Mesenchymal stem cell (in vitro differentiated cells and primary cell): Measurements from ENCODE around the gene PIK3IP1.

Experiments used
- DNase-seq: peaks from one replicate; pipeline ENCODE4 v3.0.0-alpha.2; 2013
- H2AFZ ChIP-seq: one replicate; pipeline ENCODE4 v1.6.1; 2013; ENCODE audit warnings: low read depth, mild to moderate bottlenecking, control low read depth, inconsistent platforms, low read length, moderate library complexity
- H2AK5ac ChIP-seq: 2 replicates; pipeline ENCODE4 v1.6.1; 2013; ENCODE audit warnings: low read length, moderate library complexity, mild to moderate bottlenecking, inconsistent platforms; ENCODE audit not compliant: severe bottlenecking
- H2BK120ac ChIP-seq: one replicate; pipeline ENCODE4 v1.6.1; 2013; ENCODE audit warnings: low read depth, mild to moderate bottlenecking, inconsistent platforms, low read length, moderate library complexity
- H2BK12ac ChIP-seq, 2 experiments: one replicate each; pipeline ENCODE4 v1.6.1; 2013; ENCODE audit warnings: inconsistent platforms in 2 of 2, low read length in 2 of 2, mild to moderate bottlenecking in 2 of 2, moderate library complexity in 2 of 2, control low read depth in 1 of 2
- H2BK15ac ChIP-seq: one replicate; pipeline ENCODE4 v1.6.1; 2013; ENCODE audit warnings: mild to moderate bottlenecking, low read depth, inconsistent platforms; ENCODE audit not compliant: poor library complexity, severe bottlenecking
- H2BK5ac ChIP-seq: 2 replicates; pipeline ENCODE4 v1.6.1; 2013; ENCODE audit warnings: low read depth, mild to moderate bottlenecking, low read length, control low read depth, inconsistent platforms; ENCODE audit not compliant: poor library complexity, severe bottlenecking
- H3K14ac ChIP-seq, 2 experiments: one replicate each; pipeline ENCODE4 v1.6.1; 2013; ENCODE audit warnings: inconsistent platforms in 2 of 2, low read length in 2 of 2, control low read depth in 1 of 2, mild to moderate bottlenecking in 1 of 2, moderate library complexity in 1 of 2
- H3K18ac ChIP-seq, 2 experiments: one replicate each; pipeline ENCODE4 v1.6.1; 2013; ENCODE audit warnings: inconsistent platforms in 2 of 2, low read length in 2 of 2, control low read depth in 1 of 2, low read depth in 1 of 2, mild to moderate bottlenecking in 1 of 2
- H3K23ac ChIP-seq, 2 experiments: one replicate each; pipeline ENCODE4 v1.6.1; 2013; ENCODE audit warnings: inconsistent platforms in 2 of 2, low read length in 2 of 2, mild to moderate bottlenecking in 2 of 2, moderate library complexity in 2 of 2, control low read depth in 1 of 2
- H3K27ac ChIP-seq: 2 replicates; pipeline ENCODE4 v1.5.1; 2013; ENCODE audit warnings: mild to moderate bottlenecking, moderate library complexity, low read length, control low read depth, inconsistent platforms; ENCODE audit not compliant: poor library complexity, severe bottlenecking
- H3K27me3 ChIP-seq, 2 experiments: 2 replicates each; pipeline versions ENCODE4 v1.6.1 to v1.7.0; 2013; ENCODE audit warnings: low read length in 2 of 2, mild to moderate bottlenecking in 2 of 2, moderate library complexity in 2 of 2, control low read depth in 1 of 2, inconsistent platforms in 1 of 2; ENCODE audit not compliant: control insufficient read depth in 1 of 2, insufficient read depth in 1 of 2
- H3K36me3 ChIP-seq, 2 experiments: 2 replicates each; pipeline versions ENCODE4 v1.6.1 to v1.7.0; 2013; ENCODE audit warnings: low read length in 2 of 2, control low read depth in 1 of 2, inconsistent platforms in 1 of 2, low read depth in 1 of 2, mild to moderate bottlenecking in 1 of 2; ENCODE audit not compliant: insufficient read depth in 2 of 2, control insufficient read depth in 1 of 2
- H3K4ac ChIP-seq, 2 experiments: one replicate each; pipeline ENCODE4 v1.6.1; 2013; ENCODE audit warnings: inconsistent platforms in 2 of 2, low read length in 2 of 2, mild to moderate bottlenecking in 2 of 2, moderate library complexity in 2 of 2, control low read depth in 1 of 2, low read depth in 1 of 2
- H3K4me1 ChIP-seq: 2 replicates; pipeline ENCODE4 v1.6.1; 2013; ENCODE audit warnings: low read depth, low read length, control low read depth; ENCODE audit not compliant: control insufficient read depth, insufficient read depth
- H3K4me2 ChIP-seq: 2 replicates; pipeline ENCODE4 v1.6.1; 2013; ENCODE audit warnings: low read length, mild to moderate bottlenecking, inconsistent platforms; ENCODE audit not compliant: poor library complexity, severe bottlenecking
- H3K4me3 ChIP-seq, 2 experiments: 2 replicates each; pipeline versions ENCODE4 v1.5.1 to v1.7.0; 2013; ENCODE audit warnings: low read length in 2 of 2, mild to moderate bottlenecking in 2 of 2, control low read depth in 1 of 2, low read depth in 1 of 2; ENCODE audit not compliant: insufficient read depth in 1 of 2
- H3K79me1 ChIP-seq: replicated peaks from 2 replicates; pipeline ENCODE4 v1.6.1; 2013; ENCODE audit warnings: mild to moderate bottlenecking, control low read depth, low read length, inconsistent platforms; ENCODE audit not compliant: poor library complexity, severe bottlenecking
- H3K9ac ChIP-seq: 2 replicates; pipeline ENCODE4 v1.7.0; 2013; ENCODE audit warnings: mild to moderate bottlenecking, low read length, moderate library complexity
- H3K9me3 ChIP-seq: 2 replicates; pipeline ENCODE4 v1.7.0; 2013; ENCODE audit warnings: mild to moderate bottlenecking, low read length; ENCODE audit not compliant: control insufficient read depth
- H4K8ac ChIP-seq: one replicate; pipeline ENCODE4 v1.6.1; 2013; ENCODE audit warnings: inconsistent platforms, mild to moderate bottlenecking, low read length, moderate library complexity
- H4K91ac ChIP-seq: one replicate; pipeline ENCODE4 v1.6.1; 2013; ENCODE audit warnings: mild to moderate bottlenecking, low read length, inconsistent platforms
- WGBS: methylation state at CpG from one replicate; pipeline ENCODE4 v1.1.7; 2013; ENCODE audit warnings: mixed read lengths; 5-methylcytosine and 5-hydroxymethylcytosine counted together

PIK3IP1 gene

GRCh38 chr22:31271485-31271884, 20.8 kb downstream of the PIK3IP1 start:
- peak overlapping the region in 1 of 2 experiments; percentile 10 for H2BK12ac ChIP-seq
- peak overlapping the region; percentile 30 for H2BK15ac ChIP-seq
- peak overlapping the region; percentile 94 for H2BK5ac ChIP-seq
- peak overlapping the region; percentile 99 for H2AK5ac ChIP-seq
- no peak for DNase-seq
- H3K4ac ChIP-seq: no peak overlapping the region
- 89% methylated on average over 3 of the region's 3 CpGs for WGBS
- H3K79me1 ChIP-seq: peaks cover 8% of the 10 kb centered on the region
- H3K4me3 ChIP-seq: no peak overlapping the region
- H3K27ac ChIP-seq: peak overlapping the region; percentile 96
- H3K4me2 ChIP-seq: peak overlapping the region; percentile 61
- H3K27me3 ChIP-seq: no peaks in the 10 kb centered on the region
- peaks cover 23% of the 10 kb centered on the region for H3K4me1 ChIP-seq
- no peak overlapping the region for H4K8ac ChIP-seq
- peak overlapping the region; percentile 27 for H4K91ac ChIP-seq
- no peak overlapping the region for H3K23ac ChIP-seq
- H3K18ac ChIP-seq: peak overlapping the region in 1 of 2 experiments; percentile 29
- H3K9ac ChIP-seq: no peak overlapping the region
- peaks cover 60 to 69% of the 10 kb centered on the region in 2 experiments for H3K36me3 ChIP-seq
- no peak overlapping the region for H2AFZ ChIP-seq
- H3K9me3 ChIP-seq: no peaks in the 10 kb centered on the region
- no peak overlapping the region for H2BK120ac ChIP-seq
- no peak overlapping the region for H3K14ac ChIP-seq

GRCh38 chr22:31271026-31271425, 21.3 kb downstream of the PIK3IP1 start:
- peaks cover 23% of the 10 kb centered on the region for H3K4me1 ChIP-seq

GRCh38 chr22:31269892-31270579, 22.3 kb downstream of the PIK3IP1 start:
- H2AFZ ChIP-seq: no peak overlapping the region
- no peak overlapping the region for H3K18ac ChIP-seq
- peak overlapping the region; percentile 100 for H2AK5ac ChIP-seq
- H3K79me1 ChIP-seq: peaks cover 12% of the 10 kb centered on the region
- DNase-seq: no peak
- H3K9me3 ChIP-seq: no peaks in the 10 kb centered on the region
- peaks cover 65 to 67% of the 10 kb centered on the region in 2 experiments for H3K36me3 ChIP-seq
- H2BK5ac ChIP-seq: no peak overlapping the region
- no peak overlapping the region for H4K8ac ChIP-seq
- H3K27me3 ChIP-seq: no peaks in the 10 kb centered on the region
- H3K4ac ChIP-seq: no peak overlapping the region
- no peak overlapping the region for H2BK15ac ChIP-seq
- no peak overlapping the region for H3K23ac ChIP-seq
- H3K4me1 ChIP-seq: peaks cover 23% of the 10 kb centered on the region
- peak overlapping the region; percentile 96 for H3K27ac ChIP-seq
- WGBS: 61% methylated on average over 2 of the region's 3 CpGs
- no peak overlapping the region for H3K9ac ChIP-seq
- no peak overlapping the region for H4K91ac ChIP-seq
- no peak overlapping the region for H2BK12ac ChIP-seq
- H3K4me2 ChIP-seq: no peak overlapping the region
- no peak overlapping the region for H2BK120ac ChIP-seq
- H3K14ac ChIP-seq: no peak overlapping the region
- H3K4me3 ChIP-seq: no peak overlapping the region

More at GRCh38 chr22:31271026-31271425, 21.3 kb downstream of the PIK3IP1 start:
- peaks cover 9% of the 10 kb centered on the region for H3K79me1 ChIP-seq
- H2BK15ac ChIP-seq: no peak overlapping the region
- peak overlapping the region; percentile 91 for H2BK5ac ChIP-seq
- no peak overlapping the region for H3K4me2 ChIP-seq
- peaks cover 64 to 72% of the 10 kb centered on the region in 2 experiments for H3K36me3 ChIP-seq
- H3K9ac ChIP-seq: no peak overlapping the region
- no peaks in the 10 kb centered on the region for H3K27me3 ChIP-seq
- no peak overlapping the region for H2BK12ac ChIP-seq
- no peak overlapping the region for H4K91ac ChIP-seq
- H4K8ac ChIP-seq: no peak overlapping the region
- no peak overlapping the region for H2AFZ ChIP-seq
- H3K27ac ChIP-seq: peak overlapping the region; percentile 96
- 96% methylated on average over 3 of the region's 4 CpGs for WGBS
- H3K4me3 ChIP-seq: no peak overlapping the region
- H3K4ac ChIP-seq: no peak overlapping the region
- H3K23ac ChIP-seq: no peak overlapping the region
- no peak overlapping the region for H3K14ac ChIP-seq
- H3K9me3 ChIP-seq: no peaks in the 10 kb centered on the region
- no peak for DNase-seq
- H2AK5ac ChIP-seq: peak overlapping the region; percentile 100
- no peak overlapping the region for H3K18ac ChIP-seq
- no peak overlapping the region for H2BK120ac ChIP-seq

- Histone ChIP-seq H3K4me2 (no peak overlapping the region), H2BK12ac (no peak overlapping the region), H3K27me3 (no peaks in the 10 kb centered on the region), H2AK5ac (no peak overlapping the region), H3K36me3 (peaks cover 60% of the 10 kb centered on the region in 2 experiments), H3K14ac (no peak overlapping the region), H3K18ac (no peak overlapping the region), H3K9ac (no peak overlapping the region), H3K4me1 (peaks cover 23% of the 10 kb centered on the region), H4K91ac (no peak overlapping the region), H2BK120ac (no peak overlapping the region), H3K23ac (no peak overlapping the region), H3K9me3 (no peaks in the 10 kb centered on the region), H3K4ac (no peak overlapping the region), H2BK5ac (no peak overlapping the region), H3K4me3 (no peak overlapping the region), H2BK15ac (no peak overlapping the region), H3K79me1 (peaks cover 14% of the 10 kb centered on the region), H2AFZ (no peak overlapping the region), H3K27ac (no peak overlapping the region), H4K8ac (no peak overlapping the region)
- no peak for DNase-seq
- WGBS: 96% methylated on average over 2 of the region's 2 CpGs
Measured at GRCh38 chr22:31268281-31268680, 24.0 kb downstream of the PIK3IP1 start.
